ENCODE measurements around the gene GPR157. TPM values are rescaled to one million over a fixed set of nuclear protein-coding genes. Genes with fewer than 3 reads are reported as not detected.

Gene GPR157, protein sequence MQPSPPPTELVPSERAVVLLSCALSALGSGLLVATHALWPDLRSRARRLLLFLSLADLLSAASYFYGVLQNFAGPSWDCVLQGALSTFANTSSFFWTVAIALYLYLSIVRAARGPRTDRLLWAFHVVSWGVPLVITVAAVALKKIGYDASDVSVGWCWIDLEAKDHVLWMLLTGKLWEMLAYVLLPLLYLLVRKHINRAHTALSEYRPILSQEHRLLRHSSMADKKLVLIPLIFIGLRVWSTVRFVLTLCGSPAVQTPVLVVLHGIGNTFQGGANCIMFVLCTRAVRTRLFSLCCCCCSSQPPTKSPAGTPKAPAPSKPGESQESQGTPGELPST
- polyA plus RNA-seq (2012; ENCODE audit: insufficient read depth, insufficient read length, low read depth), result not detected

DNA sequence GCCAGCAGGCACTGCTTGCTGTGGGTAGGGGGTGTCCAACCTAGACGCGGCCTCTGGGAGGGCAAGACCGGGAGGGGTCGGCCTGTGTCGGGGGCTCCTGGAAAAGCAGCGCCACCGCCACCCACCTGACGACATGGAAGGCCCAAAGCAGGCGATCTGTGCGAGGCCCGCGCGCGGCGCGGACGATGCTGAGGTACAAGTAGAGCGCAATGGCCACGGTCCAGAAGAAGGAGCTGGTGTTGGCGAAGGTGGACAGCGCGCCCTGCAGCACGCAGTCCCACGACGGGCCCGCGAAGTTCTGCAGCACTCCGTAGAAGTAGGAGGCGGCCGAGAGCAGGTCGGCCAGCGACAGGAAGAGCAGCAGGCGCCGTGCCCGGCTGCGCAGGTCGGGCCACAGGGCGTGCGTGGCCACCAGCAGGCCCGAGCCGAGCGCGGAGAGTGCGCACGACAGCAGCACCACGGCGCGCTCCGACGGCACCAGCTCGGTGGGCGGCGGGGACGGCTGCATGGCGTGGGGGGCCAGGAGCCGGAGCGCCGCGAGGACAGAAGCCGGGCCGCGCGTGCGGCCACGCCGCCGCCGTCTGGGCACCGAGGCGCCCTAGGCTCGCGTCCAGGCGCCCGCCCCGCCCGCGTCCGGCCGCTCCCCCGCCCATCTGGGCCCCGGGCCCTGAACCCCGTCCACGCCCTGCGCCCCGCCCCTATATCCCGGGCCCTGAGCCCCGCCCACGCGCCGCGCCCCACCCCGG lies at the start of gene GPR157:
TSS of gene GPR157 (minus strand) at position 583 of the 746 bp plus-strand sequence. CDS start at position 508, 75 bp downstream.
- no peaks in the 10 kb centered on the region for H3K36me3 ChIP-seq
- TF ChIP-seq, protein P1, sequence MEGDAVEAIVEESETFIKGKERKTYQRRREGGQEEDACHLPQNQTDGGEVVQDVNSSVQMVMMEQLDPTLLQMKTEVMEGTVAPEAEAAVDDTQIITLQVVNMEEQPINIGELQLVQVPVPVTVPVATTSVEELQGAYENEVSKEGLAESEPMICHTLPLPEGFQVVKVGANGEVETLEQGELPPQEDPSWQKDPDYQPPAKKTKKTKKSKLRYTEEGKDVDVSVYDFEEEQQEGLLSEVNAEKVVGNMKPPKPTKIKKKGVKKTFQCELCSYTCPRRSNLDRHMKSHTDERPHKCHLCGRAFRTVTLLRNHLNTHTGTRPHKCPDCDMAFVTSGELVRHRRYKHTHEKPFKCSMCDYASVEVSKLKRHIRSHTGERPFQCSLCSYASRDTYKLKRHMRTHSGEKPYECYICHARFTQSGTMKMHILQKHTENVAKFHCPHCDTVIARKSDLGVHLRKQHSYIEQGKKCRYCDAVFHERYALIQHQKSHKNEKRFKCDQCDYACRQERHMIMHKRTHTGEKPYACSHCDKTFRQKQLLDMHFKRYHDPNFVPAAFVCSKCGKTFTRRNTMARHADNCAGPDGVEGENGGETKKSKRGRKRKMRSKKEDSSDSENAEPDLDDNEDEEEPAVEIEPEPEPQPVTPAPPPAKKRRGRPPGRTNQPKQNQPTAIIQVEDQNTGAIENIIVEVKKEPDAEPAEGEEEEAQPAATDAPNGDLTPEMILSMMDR (IDR thresholded peaks at IDR 0.05; ENCODE audit: low read depth, low read length), result no peak
- no peaks in the 10 kb centered on the region for H3K9me3 ChIP-seq
- DNase-seq, result peak; percentile 78
- H3K4me3 ChIP-seq (ENCODE audit: low read depth, low read length), result peak within 1 kb of the TSS; percentile 49
- H3K27me3 ChIP-seq, result no peaks in the 10 kb centered on the region
- H3K4me1 ChIP-seq, result no peaks in the 10 kb centered on the region

DNA sequence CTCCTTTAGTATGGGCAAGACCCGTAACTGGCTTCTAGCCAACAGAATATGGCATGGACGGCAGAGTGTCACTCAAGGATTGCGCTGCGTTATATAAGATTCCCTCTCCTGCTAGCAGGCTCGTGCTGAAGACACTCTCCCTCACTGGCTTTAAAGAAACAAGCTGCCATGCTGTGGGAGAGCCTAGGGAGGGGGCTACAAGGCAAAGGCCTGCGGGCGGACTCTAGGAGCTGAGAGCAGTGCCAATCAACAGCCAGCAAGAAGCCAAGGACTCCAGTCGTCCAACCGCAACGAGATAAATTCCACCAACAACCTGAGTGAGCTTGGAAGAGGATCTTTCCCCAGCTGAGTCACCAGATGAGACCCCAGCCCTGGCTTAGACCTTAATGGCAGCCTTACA lies 45.9 kb upstream of the GPR157 start:
- no peaks in the 10 kb centered on the region for H3K27me3 ChIP-seq
- H3K4me3 ChIP-seq (ENCODE audit: low read depth, low read length), result no peak overlapping the region
- TF ChIP-seq, protein P1 (IDR thresholded peaks at IDR 0.05; ENCODE audit: low read depth, low read length), result no peak
- DNase-seq, result no peak
- no peaks in the 10 kb centered on the region for H3K4me1 ChIP-seq
- H3K9me3 ChIP-seq, result no peaks in the 10 kb centered on the region
- no peaks in the 10 kb centered on the region for H3K36me3 ChIP-seq

DNA sequence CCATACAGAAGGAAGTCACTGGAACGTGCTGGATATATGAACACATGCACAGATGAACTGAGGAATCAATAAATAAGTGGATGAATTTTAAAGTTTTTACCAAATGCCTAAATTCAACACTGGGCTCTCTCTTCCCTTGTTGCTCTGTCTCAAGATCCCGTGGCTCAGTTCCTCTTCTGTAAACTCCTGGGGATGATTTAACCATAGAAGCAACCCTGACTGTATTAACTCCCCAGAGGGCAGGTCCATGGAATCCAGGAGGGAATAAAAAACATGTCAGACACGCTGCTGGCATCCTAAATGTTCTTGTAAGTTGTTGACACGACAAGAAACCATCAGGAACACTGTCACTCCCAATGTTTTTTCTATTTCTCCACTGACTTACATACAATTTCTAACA lies 45.3 kb upstream of the GPR157 start:
- Histone ChIP-seq H3K4me3 (ENCODE audit: low read depth, low read length) (no peak overlapping the region), H3K4me1 (no peaks in the 10 kb centered on the region), H3K36me3 (no peaks in the 10 kb centered on the region), H3K27me3 (no peaks in the 10 kb centered on the region), H3K9me3 (no peaks in the 10 kb centered on the region)
- TF ChIP-seq, protein P1 (IDR thresholded peaks at IDR 0.05; ENCODE audit: low read depth, low read length), result no peak
- no peak for DNase-seq

DNA sequence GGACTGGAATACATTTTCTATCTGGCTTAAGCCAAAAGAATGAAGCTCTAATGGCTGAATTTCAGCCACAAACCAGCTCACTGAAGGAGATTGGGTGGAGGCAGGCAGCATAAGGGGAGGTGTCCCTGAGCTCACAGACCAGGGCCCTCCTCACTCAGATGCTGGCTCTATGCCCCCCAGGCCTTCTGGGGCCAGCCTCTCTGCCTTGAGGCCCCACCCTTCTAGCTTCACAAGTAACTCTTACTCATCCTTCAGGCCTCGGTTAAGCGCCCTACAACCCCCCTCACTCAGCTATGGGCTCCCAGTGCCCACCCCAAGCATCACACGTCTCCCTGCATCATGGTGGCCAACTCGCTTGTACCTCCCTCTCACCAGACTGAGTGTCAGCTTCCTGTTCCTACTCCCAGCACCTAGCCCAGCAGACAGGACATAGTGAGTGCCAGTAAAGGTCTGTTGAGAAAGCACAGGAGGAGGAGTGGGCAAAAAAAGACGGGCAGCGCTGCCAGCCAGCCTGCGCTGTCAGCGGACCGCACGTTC lies 40.8 kb upstream of the GPR157 start:
- H3K4me3 ChIP-seq (ENCODE audit: low read depth, low read length), result no peak overlapping the region
- no peak for DNase-seq
- TF ChIP-seq, protein P1 (IDR thresholded peaks at IDR 0.05; ENCODE audit: low read depth, low read length), result no peak
- H3K9me3 ChIP-seq, result no peaks in the 10 kb centered on the region
- no peaks in the 10 kb centered on the region for H3K4me1 ChIP-seq
- H3K36me3 ChIP-seq, result no peaks in the 10 kb centered on the region
- H3K27me3 ChIP-seq, result no peaks in the 10 kb centered on the region

DNA sequence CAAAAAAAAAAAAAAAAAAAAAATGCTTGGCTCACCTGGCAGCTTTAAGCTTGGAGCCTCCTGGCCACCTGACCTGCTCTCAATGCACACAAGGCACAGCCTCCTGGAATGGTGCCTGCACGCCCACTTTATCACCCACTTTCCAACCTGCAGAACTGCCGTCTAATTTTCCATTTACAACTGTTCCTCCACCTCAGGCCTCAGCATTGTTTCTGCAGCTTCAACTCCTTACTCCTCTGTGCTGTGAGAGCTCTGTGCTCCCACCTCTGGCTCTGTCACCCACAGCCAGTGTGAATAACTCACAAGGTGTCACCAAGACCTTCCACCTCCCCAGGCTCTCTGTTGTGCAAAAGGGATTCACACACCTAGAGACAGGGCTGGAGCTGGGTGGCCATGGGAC lies 38.7 kb upstream of the GPR157 start:
- TF ChIP-seq, protein P1 (IDR thresholded peaks at IDR 0.05; ENCODE audit: low read depth, low read length), result no peak
- no peak overlapping the region for H3K4me3 ChIP-seq (ENCODE audit: low read depth, low read length)
- DNase-seq, result no peak
- no peaks in the 10 kb centered on the region for H3K4me1 ChIP-seq
- H3K9me3 ChIP-seq, result no peaks in the 10 kb centered on the region
- H3K27me3 ChIP-seq, result no peaks in the 10 kb centered on the region
- no peaks in the 10 kb centered on the region for H3K36me3 ChIP-seq

Measured in BE2C (cell line).